Panc1 (cell line): ENCODE measurements around the gene GLB1L2. TPM values are rescaled to one million over a fixed set of nuclear protein-coding genes. Genes with fewer than 3 reads are reported as not detected.

Source experiments
- ATAC-seq: fragments of 200-7000 bp; cut with Tn5 transposase; 2 replicates; pipeline ENCODE4 v1.9.1; 2020; ENCODE audit warnings: mild to moderate bottlenecking, moderate library complexity
- BruUV-seq: library from RNA; stranded (reverse); fragments of 400-500 nt; replicated peaks from 2 replicates; lab custom pipeline; 2021; lab: Mats Ljungman, UMichigan
- CTCF ChIA-PET: fragments of 300-600 bp; sonication (Branson Sonifier 250); formaldehyde crosslinking; loops from one replicate; lab custom pipeline; 2022; ENCODE audit warnings: antibody characterized with exemption; lab: Charles Lee
- POLR2A ChIA-PET: fragments of 300-600 bp; sonication (Branson Sonifier 250); formaldehyde crosslinking; loops from one replicate; lab custom pipeline; 2022; ENCODE audit warnings: antibody characterized with exemption; lab: Charles Lee
- DNase-seq: peaks from one replicate; pipeline ENCODE4 v3.0.0-alpha.2; 2010; ENCODE audit warnings: low read depth, low spot score
- H3K27ac ChIP-seq: 2 replicates; pipeline ENCODE4 v1.5.1; 2011; ENCODE audit warnings: mild to moderate bottlenecking, low read length, inconsistent platforms
- H3K27me3 ChIP-seq: fragments of 200-500 bp; sonication (Bioruptor generic); 2 replicates; pipeline ENCODE4 v1.6.0; 2014; ENCODE audit warnings: low read length, inconsistent platforms; ENCODE audit not compliant: control insufficient read depth, insufficient read depth
- H3K36me3 ChIP-seq: fragments of 200-500 bp; sonication (Bioruptor generic); 2 replicates; pipeline ENCODE4 v1.5.1; 2014; ENCODE audit warnings: inconsistent platforms, mild to moderate bottlenecking, low read length, moderate library complexity; ENCODE audit not compliant: control insufficient read depth, insufficient read depth
- H3K4me1 ChIP-seq: 2 replicates; pipeline ENCODE4 v1.5.1; 2011; ENCODE audit warnings: inconsistent platforms, mild to moderate bottlenecking, low read length, moderate library complexity; ENCODE audit not compliant: control insufficient read depth, insufficient read depth
- H3K4me3 ChIP-seq, 2 experiments: 2 replicates each; pipeline ENCODE4 v1.5.1; 2011 to 2012; ENCODE audit warnings: low read depth in 2 of 2, low read length in 2 of 2, mild to moderate bottlenecking in 2 of 2, inconsistent platforms in 1 of 2, moderate library complexity in 1 of 2
- H3K9me3 ChIP-seq: fragments of 200-500 bp; sonication (Bioruptor generic); 2 replicates; pipeline ENCODE4 v1.5.1; 2014; ENCODE audit warnings: low read depth, mild to moderate bottlenecking, inconsistent platforms, low read length, moderate library complexity; ENCODE audit not compliant: control insufficient read depth, insufficient read depth
- CTCF ChIP-seq: fragments of 450-650 bp; IDR thresholded peaks from 2 replicates; pipeline ENCODE4 v1.5.1; 2017; ENCODE audit warnings: mild to moderate bottlenecking
- POLR2AphosphoS5 ChIP-seq: IDR thresholded peaks from 2 replicates; pipeline ENCODE4 v1.6.1; 2012; ENCODE audit warnings: mild to moderate bottlenecking, low read depth, low read length, moderate library complexity
- REST ChIP-seq, 2 experiments: IDR thresholded peaks; 2 replicates each; pipeline ENCODE4 v1.6.1; 2011 to 2012; ENCODE audit warnings: low read depth in 2 of 2, control low read depth in 1 of 2, low read length in 1 of 2, mild to moderate bottlenecking in 1 of 2, moderate library complexity in 1 of 2; ENCODE audit not compliant: insufficient read depth in 1 of 2
- SIN3A ChIP-seq: IDR thresholded peaks from 2 replicates; pipeline ENCODE4 v1.6.1; 2012; ENCODE audit warnings: low read depth, mild to moderate bottlenecking, low read length, moderate library complexity, borderline replicate concordance; ENCODE audit not compliant: insufficient read depth
- TCF7L2 ChIP-seq: IDR thresholded peaks from 2 replicates; pipeline ENCODE4 v1.6.1; 2011; ENCODE audit warnings: mild to moderate bottlenecking, low read depth, low read length, inconsistent platforms
- in situ Hi-C: cut with HindIII; loops from 2 replicates; pipeline ENCODE4 v1.10.0; 2016; ENCODE audit warnings: low sequenced_read_pairs, low pct_unique_long_range_greater_than_20kb
- intact Hi-C: fragments of 100-400 bp; cut with micrococcal nuclease; formaldehyde crosslinking; loops from one replicate; pipeline ENCODE4 v1.10.0; 2022; ENCODE audit not compliant: unreplicated experiment
- total RNA-seq: library from RNA; stranded (reverse); gene quantifications from one replicate; pipeline ENCODE4 v1.2.1, GENCODE V29; 2021; ENCODE audit not compliant: unreplicated experiment

The GLB1L2 gene
- total RNA-seq, 1 experiment from 2014 or later: 10.4 TPM

- BruUV-seq: no TSS peak
- no peak for TF ChIP-seq TCF7L2
- no peak for TF ChIP-seq REST (IDR thresholded peaks at IDR 0.05; ENCODE audit: insufficient read depth in 1 of 2, low read depth in 2 of 2, low read length in 1 of 2)
- no peak for TF ChIP-seq SIN3A
- TF ChIP-seq POLR2AphosphoS5: no peak
- TF ChIP-seq CTCF: no peak
- in situ Hi-C loops: no loop called here
- ChIA-PET POLR2A (no interaction called here), CTCF (no interaction called here)
- Histone ChIP-seq H3K4me3 (no peak overlapping the region), H3K9me3 (no peaks in the 10 kb centered on the region), H3K27ac (no peak overlapping the region), H3K27me3 (peaks cover 40% of the 10 kb centered on the region), H3K36me3 (no peaks in the 10 kb centered on the region), H3K4me1 (no peaks in the 10 kb centered on the region)
- intact Hi-C loops: no loop called here
- ATAC-seq: no peak
- DNase-seq: no peak
These were observed 78.0 kb downstream of the GLB1L2 start for GRCh38 chr11:134409552-134410429.

- POLR2A ChIA-PET: no interaction called here
- BruUV-seq: no TSS peak
- CTCF ChIA-PET: no interaction called here
- intact Hi-C loops (no loop called here), in situ Hi-C loops (no loop called here)
- no peak for TF ChIP-seq POLR2AphosphoS5
- TF ChIP-seq CTCF: no peak
- ATAC-seq (no peak), DNase-seq (no peak)
- peaks cover 44% of the 10 kb centered on the region for H3K27me3 ChIP-seq
- H3K4me1 ChIP-seq: no peaks in the 10 kb centered on the region
- no peak overlapping the region for H3K27ac ChIP-seq
- H3K4me3 ChIP-seq: no peak overlapping the region
- H3K9me3 ChIP-seq: no peaks in the 10 kb centered on the region
- H3K36me3 ChIP-seq: no peaks in the 10 kb centered on the region
These were observed 79.0 kb downstream of the GLB1L2 start for GRCh38 chr11:134410766-134411165.
